CD8-positive, alpha-beta memory T cell (primary cell): ENCODE data around the gene NDUFA12. TPM values are rescaled to one million over a fixed set of nuclear protein-coding genes. Genes with fewer than 3 reads are reported as not detected.

Experiments used
- CTCF ChIA-PET: fragments of 350-600 bp; sonication (Branson Sonifier 250); formaldehyde crosslinking; loops from one replicate; lab custom pipeline; 2021; ENCODE audit warnings: antibody characterized with exemption; lab: Charles Lee
- POLR2A ChIA-PET: fragments of 350-600 bp; sonication (Branson Sonifier 250); formaldehyde crosslinking; loops from one replicate; lab custom pipeline; 2021; ENCODE audit warnings: antibody characterized with exemption; lab: Charles Lee
- DNase-seq, 5 donors: peaks; one replicate each; pipeline versions ENCODE4 v3.0.0 to v3.0.0-alpha.2; 2020 to 2022; ENCODE audit warnings: mixed read lengths in 1 of 5
- H3K27ac ChIP-seq: one replicate; pipeline ENCODE4 v1.7.0; 2013; ENCODE audit warnings: low read depth, mild to moderate bottlenecking, low read length, moderate library complexity
- H3K27me3 ChIP-seq: 2 replicates; pipeline ENCODE4 v1.7.0; 2013; ENCODE audit warnings: low read length, mild to moderate bottlenecking; ENCODE audit not compliant: insufficient read depth, poor library complexity, severe bottlenecking
- H3K36me3 ChIP-seq: 2 replicates; pipeline ENCODE4 v1.7.0; 2013; ENCODE audit warnings: mild to moderate bottlenecking, low read length, moderate library complexity; ENCODE audit not compliant: insufficient read depth
- H3K4me1 ChIP-seq: 2 replicates; pipeline ENCODE4 v1.7.0; 2013; ENCODE audit warnings: mild to moderate bottlenecking, low read length, moderate library complexity; ENCODE audit not compliant: insufficient read depth
- H3K4me3 ChIP-seq: 2 replicates; pipeline ENCODE4 v1.7.0; 2013; ENCODE audit warnings: mild to moderate bottlenecking, low read length
- H3K9me3 ChIP-seq: 2 replicates; pipeline ENCODE4 v1.7.0; 2013; ENCODE audit warnings: mild to moderate bottlenecking, low read length
- H3K27ac Mint-ChIP-seq, 8 donors: one replicate each; pipeline ENCODE4 v1.8.0; 2020 to 2021; ENCODE audit warnings: mixed read lengths in 8 of 8, mild to moderate bottlenecking in 6 of 8, inconsistent platforms in 3 of 8, moderate library complexity in 3 of 8
- H3K27me3 Mint-ChIP-seq, 2 donors: one replicate each; pipeline ENCODE4 v1.8.0; 2020 to 2021; ENCODE audit warnings: mixed read lengths in 2 of 2, mild to moderate bottlenecking in 1 of 2, moderate library complexity in 1 of 2
- H3K36me3 Mint-ChIP-seq, 3 donors: one replicate each; pipeline ENCODE4 v1.8.0; 2020 to 2021; ENCODE audit warnings: mixed read lengths in 3 of 3, inconsistent platforms in 1 of 3, mild to moderate bottlenecking in 1 of 3
- H3K4me1 Mint-ChIP-seq, 3 donors: one replicate each; pipeline ENCODE4 v1.8.0; 2020 to 2021; ENCODE audit warnings: mixed read lengths in 3 of 3, inconsistent platforms in 1 of 3, mild to moderate bottlenecking in 1 of 3
- H3K4me3 Mint-ChIP-seq, 7 donors: one replicate each; pipeline ENCODE4 v1.8.0; 2020 to 2021; ENCODE audit warnings: mixed read lengths in 7 of 7, mild to moderate bottlenecking in 6 of 7, moderate library complexity in 4 of 7, inconsistent platforms in 2 of 7
- H3K9me3 Mint-ChIP-seq, 5 donors: one replicate each; pipeline ENCODE4 v1.8.0; 2020 to 2022; ENCODE audit warnings: mixed read lengths in 5 of 5, mild to moderate bottlenecking in 3 of 5, moderate library complexity in 2 of 5, inconsistent platforms in 1 of 5
- polyA plus RNA-seq: library from polyadenylated mRNA; unstranded; fragments of 300-500 nt; fragmentation: Illumina TruSeq; gene quantifications from one replicate; pipeline ENCODE4 v1.2.3, GENCODE V29; 2021
- total RNA-seq, 2 experiments: library from RNA; stranded (reverse); gene quantifications; one replicate each; pipeline ENCODE4 v1.2.3, GENCODE V29; 2021

Gene NDUFA12
- total RNA-seq (100 to 1,000 TPM; 133 to 149 TPM), polyA plus RNA-seq (245 TPM)

DNA sequence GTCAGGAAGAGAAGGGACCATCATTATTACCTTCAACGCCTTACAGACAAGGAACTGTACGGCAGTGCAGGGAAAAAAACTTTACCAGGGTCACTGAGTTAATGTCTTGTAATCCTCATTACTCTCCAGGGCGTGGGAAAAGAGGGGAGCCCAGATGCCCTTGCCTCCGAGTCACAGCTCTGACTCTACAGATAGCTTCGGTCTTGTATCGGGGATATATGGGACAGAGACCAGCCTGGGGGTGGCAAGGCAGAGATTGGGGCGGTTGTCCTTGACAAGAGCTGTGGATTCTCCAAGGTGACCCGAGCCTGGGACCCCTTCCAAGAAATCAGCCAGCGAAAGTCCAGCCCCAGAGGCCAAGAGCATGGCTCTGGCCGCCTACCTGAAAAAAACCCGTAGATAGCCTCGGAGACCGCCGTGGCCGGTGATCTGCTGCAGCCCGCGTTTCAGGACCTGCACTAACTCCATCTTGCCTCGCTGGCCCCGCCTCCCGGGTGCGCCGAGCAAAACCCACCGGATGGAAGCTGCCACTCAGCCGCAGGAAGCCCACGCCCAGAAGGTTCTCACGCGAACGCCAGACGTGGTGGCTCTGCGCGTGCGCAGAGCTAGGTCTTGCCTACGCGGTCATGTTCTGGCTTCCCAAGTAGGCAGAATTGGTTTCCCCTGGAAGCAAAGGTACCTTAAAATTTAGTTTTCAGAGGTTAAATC is at the start of gene NDUFA12:
Gene NDUFA12, minus strand, starts transcription at position 485 of the 708 bp plus-strand sequence. Its CDS starts 17 bp downstream, at position 468.
- DNase-seq, result peak; percentile 90 to 96 (median 92)
- peaks cover under 1% of the 10 kb centered on the region for H3K36me3 ChIP-seq
- H3K27ac ChIP-seq, result peak within 1 kb of the TSS; percentile 81
- Mint-ChIP-seq H3K36me3 (peaks cover 7 to 38% (median 17%) of the 10 kb centered on the region in 3 donors), H3K4me1 (peaks cover 45 to 55% (median 54%) of the 10 kb centered on the region in 3 donors), H3K27me3 (peaks cover 0 to 3% of the 10 kb centered on the region in 2 donors), H3K27ac (peak within 1 kb of the TSS; percentile 85 to 97 (median 94)), H3K4me3 (peak within 1 kb of the TSS; percentile 89 to 97 (median 95)), H3K9me3 (peaks cover 9 to 18% (median 13%) of the 10 kb centered on the region in 5 donors)
- peaks cover 5% of the 10 kb centered on the region for H3K9me3 ChIP-seq
- ChIA-PET POLR2A (interaction anchor here (0.6 to 1.1 kb wide), 3 partner anchors 17 to 939 kb away, joined by 3 to 6 read pairs (median 4); partner anchors contain the start of gene CCDC38), CTCF (interaction anchor here (0.9 to 1.5 kb wide), 3 partner anchors 11 to 70 kb away, joined by 3 read pairs; partner anchors contain the start of gene NR2C1)
- peaks cover 45% of the 10 kb centered on the region for H3K4me1 ChIP-seq
- H3K27me3 ChIP-seq, result no peaks in the 10 kb centered on the region
- H3K4me3 ChIP-seq, result peak within 1 kb of the TSS; percentile 92

DNA sequence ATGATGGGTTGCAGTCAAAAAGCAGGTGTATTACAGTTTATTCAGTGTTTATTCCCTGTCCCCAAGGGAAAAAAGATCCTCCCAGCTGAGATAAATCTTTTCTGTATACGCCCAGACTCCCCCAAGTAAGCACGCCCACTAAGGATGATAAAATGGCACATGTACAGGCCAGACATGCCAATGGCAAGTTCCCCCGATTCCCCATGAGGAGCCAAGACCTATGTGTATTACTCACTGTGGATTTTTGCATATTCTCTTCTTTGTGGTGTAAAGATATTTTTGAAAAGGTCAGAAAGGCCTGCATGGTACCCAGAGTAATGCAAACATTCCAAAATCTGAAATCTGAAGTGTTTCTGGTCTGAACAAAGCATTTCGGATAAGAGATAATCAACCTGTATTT is 47.7 kb upstream of the NDUFA12 start:
- peaks cover 15% of the 10 kb centered on the region for H3K36me3 ChIP-seq
- POLR2A ChIA-PET, result no interaction called here
- no peak overlapping the region for H3K4me3 Mint-ChIP-seq

DNA sequence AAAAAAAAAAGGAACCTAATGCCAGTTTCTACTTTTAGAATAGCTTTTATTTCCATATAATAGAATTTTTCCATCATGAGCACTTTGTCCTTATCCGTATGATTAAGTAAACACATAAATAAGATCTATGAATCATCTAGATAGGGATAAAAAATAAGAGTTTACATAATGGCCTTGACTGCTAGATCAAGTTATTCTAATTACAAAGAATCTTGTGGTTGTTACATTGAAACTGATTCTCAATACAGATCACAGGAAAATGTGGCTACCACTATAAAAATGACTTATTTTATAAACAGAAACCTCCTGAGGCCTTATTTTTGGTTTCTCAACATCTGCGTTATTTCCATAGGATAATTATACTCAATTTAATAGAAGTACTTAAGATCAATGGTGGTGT is 34.4 kb upstream of the NDUFA12 start:
- Histone ChIP-seq H3K36me3 (peaks cover 10% of the 10 kb centered on the region), H3K27ac (no peak overlapping the region), H3K4me1 (no peaks in the 10 kb centered on the region), H3K27me3 (no peaks in the 10 kb centered on the region), H3K4me3 (no peak overlapping the region), H3K9me3 (no peaks in the 10 kb centered on the region)
- POLR2A ChIA-PET, result no interaction called here
- no peaks in the 10 kb centered on the region for H3K9me3 Mint-ChIP-seq
- no peak for DNase-seq
- H3K4me3 Mint-ChIP-seq, result no peak overlapping the region
- no peak overlapping the region for H3K27ac Mint-ChIP-seq
- H3K4me1 Mint-ChIP-seq, result peaks cover 10 to 24% (median 18%) of the 10 kb centered on the region in 3 donors
- CTCF ChIA-PET, result interaction anchor here (0.6 kb wide), 1 partner anchor 1329 kb away, joined by 3 read pairs; no protein-coding TSS in a partner anchor
- peaks cover 0 to 71% (median 21%) of the 10 kb centered on the region in 3 donors for H3K36me3 Mint-ChIP-seq
- H3K27me3 Mint-ChIP-seq, result no peaks in the 10 kb centered on the region

More for the DNA sequence above, 47.7 kb upstream of the NDUFA12 start:
- Mint-ChIP-seq H3K4me1 (no peaks in the 10 kb centered on the region), H3K27ac (no peak overlapping the region), H3K36me3 (peaks cover 5 to 73% (median 20%) of the 10 kb centered on the region in 3 donors), H3K27me3 (no peaks in the 10 kb centered on the region), H3K9me3 (no peaks in the 10 kb centered on the region)
- CTCF ChIA-PET, result no interaction called here
- no peaks in the 10 kb centered on the region for H3K4me1 ChIP-seq
- no peak overlapping the region for H3K27ac ChIP-seq
- H3K27me3 ChIP-seq, result no peaks in the 10 kb centered on the region
- H3K4me3 ChIP-seq, result no peak overlapping the region
- H3K9me3 ChIP-seq, result no peaks in the 10 kb centered on the region
- DNase-seq, result no peak

DNA sequence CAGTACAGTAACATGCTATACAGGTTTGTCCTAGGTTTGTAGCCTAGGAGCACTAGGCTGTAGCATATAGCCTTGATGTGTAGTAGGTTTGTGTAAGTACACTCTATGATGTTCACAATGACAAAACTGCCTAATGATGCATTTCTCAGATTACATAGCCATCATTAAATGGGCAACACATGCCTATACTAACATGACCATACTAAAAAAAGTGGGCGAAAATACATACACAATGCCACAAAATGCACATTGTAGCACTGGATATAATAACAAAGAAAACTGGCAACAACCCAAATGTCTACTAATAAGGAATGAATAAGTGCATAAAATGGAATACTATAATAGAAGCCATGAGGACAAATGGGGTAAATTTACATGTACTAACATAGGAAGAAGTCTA is 31.3 kb upstream of the NDUFA12 start:
- H3K9me3 Mint-ChIP-seq, result no peaks in the 10 kb centered on the region
- Histone ChIP-seq H3K27ac (no peak overlapping the region), H3K4me3 (no peak overlapping the region), H3K27me3 (no peaks in the 10 kb centered on the region), H3K9me3 (no peaks in the 10 kb centered on the region), H3K4me1 (no peaks in the 10 kb centered on the region), H3K36me3 (peaks cover 10% of the 10 kb centered on the region)
- H3K4me1 Mint-ChIP-seq, result peaks cover 7 to 14% (median 14%) of the 10 kb centered on the region in 3 donors
- no peak overlapping the region for H3K4me3 Mint-ChIP-seq
- H3K27me3 Mint-ChIP-seq, result no peaks in the 10 kb centered on the region
- H3K36me3 Mint-ChIP-seq, result peaks cover 0 to 67% (median 19%) of the 10 kb centered on the region in 3 donors
- H3K27ac Mint-ChIP-seq, result peak overlapping the region in 1 of 8 donors; percentile 10
- ChIA-PET CTCF (no interaction called here), POLR2A (no interaction called here)
- no peak for DNase-seq

DNA sequence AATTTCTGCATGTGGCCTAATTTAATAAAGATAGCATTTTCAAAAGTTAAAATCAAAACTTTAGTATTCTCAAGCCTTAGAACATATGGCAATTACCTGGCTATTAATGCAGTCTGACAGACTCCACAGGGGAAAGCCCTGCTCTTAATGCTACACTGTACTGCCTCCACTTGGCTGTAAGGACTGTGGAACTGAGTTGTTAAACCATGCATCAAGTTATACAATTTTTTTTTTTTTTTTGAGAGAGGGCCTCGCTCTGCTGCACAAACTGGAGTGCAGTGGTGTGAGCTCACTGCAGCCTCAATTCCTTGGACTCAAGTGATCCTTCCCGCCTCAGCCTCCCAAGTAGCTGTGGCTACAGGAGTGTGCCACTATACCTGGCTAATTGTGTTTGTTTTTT is 19.0 kb upstream of the NDUFA12 start:
- no peaks in the 10 kb centered on the region for H3K27me3 ChIP-seq

DNA sequence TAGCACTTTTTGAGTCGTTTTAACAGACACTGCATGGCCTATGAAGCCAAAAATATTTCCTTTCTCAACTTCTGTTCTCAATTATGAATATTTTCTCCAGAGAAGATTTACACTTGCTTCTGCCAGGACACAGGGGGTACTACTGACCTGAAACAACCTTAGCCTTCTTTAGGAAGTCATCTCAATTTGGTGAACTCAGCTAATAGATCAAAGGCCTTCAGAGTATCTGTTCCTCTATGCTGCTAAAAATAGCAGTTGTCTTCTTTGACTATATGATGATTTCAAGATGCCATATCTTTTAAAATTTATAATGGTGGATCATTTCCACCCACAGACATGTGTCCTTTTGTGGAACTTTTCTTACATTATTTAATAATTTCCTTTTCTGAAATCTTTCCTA is 14.0 kb upstream of the NDUFA12 start:
- H3K27ac Mint-ChIP-seq, result no peak overlapping the region
- no peaks in the 10 kb centered on the region for H3K27me3 Mint-ChIP-seq
- Histone ChIP-seq H3K27me3 (no peaks in the 10 kb centered on the region), H3K9me3 (no peaks in the 10 kb centered on the region), H3K27ac (no peak overlapping the region), H3K4me3 (no peak overlapping the region), H3K4me1 (no peaks in the 10 kb centered on the region), H3K36me3 (no peaks in the 10 kb centered on the region)
- H3K36me3 Mint-ChIP-seq, result peaks cover 11 to 16% (median 11%) of the 10 kb centered on the region in 3 donors
- peaks cover 0 to 6% (median 0%) of the 10 kb centered on the region in 5 donors for H3K9me3 Mint-ChIP-seq
- no peak for DNase-seq
- ChIA-PET POLR2A (no interaction called here), CTCF (interaction anchor here (1.4 kb wide), 1 partner anchor 14 kb away, joined by 3 read pairs; no protein-coding TSS in a partner anchor)
- H3K4me3 Mint-ChIP-seq, result no peak overlapping the region
- no peaks in the 10 kb centered on the region for H3K4me1 Mint-ChIP-seq

More for the DNA sequence above, 19.0 kb upstream of the NDUFA12 start:
- Histone ChIP-seq H3K9me3 (no peaks in the 10 kb centered on the region), H3K4me3 (no peak overlapping the region), H3K4me1 (no peaks in the 10 kb centered on the region), H3K36me3 (no peaks in the 10 kb centered on the region), H3K27ac (no peak overlapping the region)
- H3K4me3 Mint-ChIP-seq, result no peak overlapping the region
- no peak for DNase-seq
- H3K9me3 Mint-ChIP-seq, result no peaks in the 10 kb centered on the region
- H3K36me3 Mint-ChIP-seq, result peaks cover 5 to 45% (median 19%) of the 10 kb centered on the region in 3 donors
- POLR2A ChIA-PET, result no interaction called here
- no peaks in the 10 kb centered on the region for H3K4me1 Mint-ChIP-seq
- no peaks in the 10 kb centered on the region for H3K27me3 Mint-ChIP-seq
- CTCF ChIA-PET, result no interaction called here
- H3K27ac Mint-ChIP-seq, result peak overlapping the region in 1 of 8 donors; percentile 36

DNA sequence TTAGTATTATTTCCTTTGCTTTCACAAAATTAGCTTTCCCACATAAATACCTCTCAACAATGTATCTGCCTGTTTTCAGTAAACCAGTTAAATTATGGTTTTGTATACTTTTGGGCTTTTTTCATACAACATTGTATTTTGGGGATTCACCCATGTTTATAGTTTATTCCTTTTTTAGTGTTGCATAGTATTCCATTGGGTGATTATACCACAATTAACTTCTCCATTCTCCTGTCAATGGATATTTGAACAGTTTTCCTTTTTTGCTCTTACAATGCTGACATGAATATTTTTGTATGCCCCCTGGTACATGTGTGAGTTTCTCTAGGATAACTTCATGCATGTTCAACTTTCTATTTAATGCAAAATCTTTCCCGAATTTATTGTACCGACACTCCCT is 12.6 kb upstream of the NDUFA12 start:
- H3K36me3 Mint-ChIP-seq, result peaks cover 7 to 11% (median 9%) of the 10 kb centered on the region in 3 donors
- CTCF ChIA-PET, result interaction anchor here (1.4 kb wide), 1 partner anchor 15 kb away, joined by 3 read pairs; no protein-coding TSS in a partner anchor
- DNase-seq, result no peak
- peaks cover 0 to 6% (median 0%) of the 10 kb centered on the region in 5 donors for H3K9me3 Mint-ChIP-seq
- Histone ChIP-seq H3K9me3 (no peaks in the 10 kb centered on the region), H3K27me3 (no peaks in the 10 kb centered on the region), H3K4me3 (no peak overlapping the region), H3K4me1 (no peaks in the 10 kb centered on the region), H3K27ac (no peak overlapping the region), H3K36me3 (no peaks in the 10 kb centered on the region)
- peaks cover 0 to under 1% of the 10 kb centered on the region in 2 donors for H3K27me3 Mint-ChIP-seq
- no peaks in the 10 kb centered on the region for H3K4me1 Mint-ChIP-seq
- POLR2A ChIA-PET, result no interaction called here
- H3K27ac Mint-ChIP-seq, result no peak overlapping the region
- no peak overlapping the region for H3K4me3 Mint-ChIP-seq

DNA sequence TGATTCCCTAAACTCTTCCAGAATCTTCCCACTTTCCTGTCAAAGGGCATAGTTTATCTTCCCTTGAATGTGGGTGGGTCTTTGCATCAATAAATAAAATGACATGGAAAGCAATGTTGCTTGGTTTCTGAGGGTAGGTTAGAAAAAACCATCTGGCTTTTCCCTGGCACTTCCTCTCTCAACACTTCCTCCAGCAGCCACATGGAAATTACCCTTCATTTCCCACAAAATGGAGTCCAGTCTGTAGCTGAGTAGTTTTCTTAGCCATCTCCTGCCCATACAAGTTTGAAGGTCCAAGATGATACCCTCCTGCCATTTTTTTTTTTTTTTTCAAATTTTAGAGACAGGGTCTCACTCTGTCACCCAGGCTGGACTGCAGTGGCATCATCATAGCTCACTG is 11.1 kb upstream of the NDUFA12 start:
- CTCF ChIA-PET, result interaction anchor here (1.3 to 1.4 kb wide), 2 partner anchors 11 to 59 kb away, joined by 3 read pairs; partner anchors contain the start of gene NDUFA12
- no peaks in the 10 kb centered on the region for H3K4me1 Mint-ChIP-seq
- Histone ChIP-seq H3K4me1 (no peaks in the 10 kb centered on the region), H3K9me3 (no peaks in the 10 kb centered on the region), H3K27me3 (no peaks in the 10 kb centered on the region), H3K27ac (no peak overlapping the region), H3K4me3 (no peak overlapping the region), H3K36me3 (no peaks in the 10 kb centered on the region)
- peaks cover 0 to 1% of the 10 kb centered on the region in 2 donors for H3K27me3 Mint-ChIP-seq
- POLR2A ChIA-PET, result interaction anchor here (0.6 kb wide), 2 partner anchors 10 to 79 kb away, joined by 3 to 5 read pairs; no protein-coding TSS in a partner anchor
- peaks cover 2 to 14% (median 2%) of the 10 kb centered on the region in 3 donors for H3K36me3 Mint-ChIP-seq
- no peak overlapping the region for H3K4me3 Mint-ChIP-seq
- H3K27ac Mint-ChIP-seq, result peak overlapping the region in 1 of 8 donors; percentile 64
- no peak for DNase-seq
- peaks cover 0 to 6% (median 0%) of the 10 kb centered on the region in 5 donors for H3K9me3 Mint-ChIP-seq
